Measurements from ENCODE around the gene SMIM9.

- TF ChIP-seq, protein P1, sequence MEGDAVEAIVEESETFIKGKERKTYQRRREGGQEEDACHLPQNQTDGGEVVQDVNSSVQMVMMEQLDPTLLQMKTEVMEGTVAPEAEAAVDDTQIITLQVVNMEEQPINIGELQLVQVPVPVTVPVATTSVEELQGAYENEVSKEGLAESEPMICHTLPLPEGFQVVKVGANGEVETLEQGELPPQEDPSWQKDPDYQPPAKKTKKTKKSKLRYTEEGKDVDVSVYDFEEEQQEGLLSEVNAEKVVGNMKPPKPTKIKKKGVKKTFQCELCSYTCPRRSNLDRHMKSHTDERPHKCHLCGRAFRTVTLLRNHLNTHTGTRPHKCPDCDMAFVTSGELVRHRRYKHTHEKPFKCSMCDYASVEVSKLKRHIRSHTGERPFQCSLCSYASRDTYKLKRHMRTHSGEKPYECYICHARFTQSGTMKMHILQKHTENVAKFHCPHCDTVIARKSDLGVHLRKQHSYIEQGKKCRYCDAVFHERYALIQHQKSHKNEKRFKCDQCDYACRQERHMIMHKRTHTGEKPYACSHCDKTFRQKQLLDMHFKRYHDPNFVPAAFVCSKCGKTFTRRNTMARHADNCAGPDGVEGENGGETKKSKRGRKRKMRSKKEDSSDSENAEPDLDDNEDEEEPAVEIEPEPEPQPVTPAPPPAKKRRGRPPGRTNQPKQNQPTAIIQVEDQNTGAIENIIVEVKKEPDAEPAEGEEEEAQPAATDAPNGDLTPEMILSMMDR (IDR thresholded peaks at IDR 0.05) = no peak
- no peak for TF ChIP-seq POLR2A (IDR thresholded peaks at IDR 0.05)
These were observed 14.6 kb downstream of the SMIM9 start for GRCh38 chrX:154819771-154820341.

Measured in stomach (tissue), 4 donors.